HG03442 (cell line): ENCODE measurements around the gene RPTOR.
"Not testable (repeated sequence)": the region's sequence is repeated elsewhere in the genome, so short reads cannot be mapped to it uniquely, and the experiment has no call there.

Experiments used
- ATAC-seq: cut with Tn5 transposase; IDR thresholded peaks from one replicate; pipeline ENCODE4 v1.9.1; 2021; ENCODE audit warnings: mild to moderate bottlenecking, moderate library complexity; ENCODE audit not compliant: unreplicated experiment

Gene RPTOR

DNA sequence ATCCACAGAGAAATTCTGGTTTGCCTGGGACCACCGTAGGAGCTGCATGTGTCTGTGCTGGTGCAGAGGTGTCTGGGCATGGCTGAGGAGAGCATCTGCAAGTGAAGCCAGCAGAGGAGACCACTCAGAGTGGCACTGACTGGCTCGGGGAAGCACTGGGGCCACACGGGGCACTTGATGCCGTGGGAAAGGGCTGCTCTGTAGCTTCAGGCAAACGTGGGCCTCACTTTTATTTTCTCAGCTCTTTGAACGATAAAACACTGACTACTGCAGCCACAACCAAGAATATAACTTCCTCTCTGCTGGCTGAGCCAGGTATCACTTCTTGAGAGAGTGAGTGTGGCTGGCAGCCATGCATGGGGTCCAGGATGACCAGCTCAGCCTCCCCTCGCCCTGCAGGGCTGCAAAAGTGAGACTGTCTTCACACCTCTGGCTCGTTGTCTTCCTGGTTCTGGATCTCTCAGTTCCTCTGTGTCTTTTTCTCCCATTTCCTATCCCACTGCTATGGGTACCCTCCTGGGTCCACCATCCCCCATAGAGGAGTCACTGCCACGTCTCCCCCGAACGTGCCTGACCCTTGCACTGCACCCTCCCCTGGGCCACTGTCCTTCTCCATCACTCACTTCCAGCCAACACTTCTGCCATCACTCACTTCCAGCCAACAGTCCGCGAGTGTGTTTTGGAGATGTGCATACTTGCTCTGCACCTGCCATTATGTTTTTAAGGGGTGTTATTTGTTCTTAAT lies 245.6 kb downstream of the RPTOR start:
- ATAC-seq: no peak

DNA sequence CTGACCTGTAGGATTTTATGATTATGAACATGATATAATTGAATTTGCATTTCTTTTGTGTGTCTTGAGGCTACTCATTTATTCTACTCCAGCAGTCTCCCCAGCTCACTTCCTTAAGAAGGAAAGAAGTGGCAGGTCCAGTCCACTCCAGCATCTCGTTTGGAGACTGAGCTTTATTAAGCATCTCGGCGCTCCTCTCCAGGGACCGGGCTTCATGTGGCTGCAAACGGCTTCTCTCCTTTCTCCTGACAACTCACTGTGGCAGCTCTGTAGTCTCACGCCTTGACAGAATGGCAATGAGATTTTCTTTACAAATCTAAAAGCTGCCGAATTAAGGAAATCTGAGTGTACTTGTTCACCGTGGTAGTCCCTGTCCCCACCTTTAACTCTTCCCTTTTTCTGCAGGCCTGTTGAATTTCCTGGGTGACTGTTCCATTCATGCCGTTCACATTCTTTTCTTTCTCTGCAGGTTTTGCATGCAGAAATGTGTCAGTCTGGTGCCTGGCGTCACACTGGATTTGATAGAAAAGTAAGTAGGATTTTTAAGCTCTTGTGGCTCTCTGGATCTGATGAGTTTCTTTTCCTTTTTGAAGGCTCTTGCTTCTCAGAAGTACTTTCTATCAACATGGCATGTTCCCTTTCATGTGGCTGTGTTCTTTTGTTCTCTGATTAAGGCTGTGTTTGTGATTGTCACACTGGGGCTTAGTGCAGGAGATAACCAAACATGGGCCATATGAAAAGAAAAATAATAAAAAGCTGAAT lies 246.5 kb downstream of the RPTOR start:
- no peak for ATAC-seq

DNA sequence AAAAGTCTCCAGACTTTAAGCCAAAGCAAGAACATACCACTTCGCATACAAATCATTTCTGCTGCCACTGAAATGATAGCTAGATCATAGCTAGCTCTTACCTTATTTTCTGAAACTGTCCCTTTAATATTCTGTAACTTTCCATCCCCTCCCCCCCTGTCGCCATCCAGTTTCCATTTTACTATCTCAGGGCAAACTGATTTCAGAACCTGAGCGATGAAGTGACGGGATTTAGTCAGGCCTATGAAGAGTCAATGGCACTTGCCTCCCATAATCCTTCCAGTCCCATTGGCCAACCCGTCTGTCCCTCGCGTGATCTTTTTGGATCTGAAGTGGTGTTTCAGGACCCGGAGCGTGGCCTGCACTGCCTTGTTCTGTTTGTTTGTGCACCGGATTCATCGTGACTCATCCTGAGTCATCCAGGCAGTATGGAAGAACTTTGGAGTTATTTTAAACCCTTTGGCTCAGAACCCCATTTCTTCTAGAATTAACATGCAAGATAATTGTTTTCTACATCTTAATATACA lies 247.2 kb downstream of the RPTOR start:
- no peak for ATAC-seq

DNA sequence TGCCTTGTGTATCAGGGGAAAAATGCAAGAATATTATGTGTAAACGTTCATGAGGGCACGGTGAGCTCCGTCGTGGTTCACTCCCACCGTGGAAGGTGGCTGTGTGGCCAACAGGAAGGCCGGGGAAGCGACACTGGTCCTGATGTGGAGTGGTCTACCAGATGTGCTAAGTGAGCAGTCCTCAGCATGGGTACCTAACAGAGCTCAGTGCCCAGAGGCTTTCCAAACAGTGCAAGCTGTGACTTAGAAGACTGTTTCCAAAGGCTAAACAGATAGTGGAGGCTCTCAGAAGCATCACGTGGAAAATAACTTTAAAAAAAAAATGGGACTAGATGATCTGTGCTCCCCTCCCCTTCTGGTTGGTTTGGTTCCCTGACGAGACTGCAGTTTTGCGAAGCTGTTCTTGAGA lies 247.7 kb downstream of the RPTOR start:
- no peak for ATAC-seq

DNA sequence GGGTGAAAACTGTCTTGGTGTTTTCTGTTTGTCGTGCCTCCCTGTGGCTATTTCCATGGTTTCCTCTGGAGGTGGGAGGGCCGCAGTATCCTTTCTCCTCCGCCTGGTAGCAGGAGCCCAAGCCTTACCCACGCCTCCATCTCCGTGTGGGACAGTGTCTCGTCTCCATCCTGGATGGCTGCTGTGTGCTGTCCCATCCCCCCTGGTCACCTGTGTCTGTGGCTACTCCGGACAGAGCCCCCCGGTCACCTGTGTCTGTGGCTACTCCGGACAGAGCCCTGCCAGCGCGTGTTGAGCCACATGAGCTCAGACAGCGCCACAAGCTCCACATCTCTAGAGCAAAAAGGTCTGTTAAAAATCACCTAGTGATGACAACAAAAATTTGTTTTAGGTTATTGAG lies 248.8 kb downstream of the RPTOR start:
- no peak for ATAC-seq

DNA sequence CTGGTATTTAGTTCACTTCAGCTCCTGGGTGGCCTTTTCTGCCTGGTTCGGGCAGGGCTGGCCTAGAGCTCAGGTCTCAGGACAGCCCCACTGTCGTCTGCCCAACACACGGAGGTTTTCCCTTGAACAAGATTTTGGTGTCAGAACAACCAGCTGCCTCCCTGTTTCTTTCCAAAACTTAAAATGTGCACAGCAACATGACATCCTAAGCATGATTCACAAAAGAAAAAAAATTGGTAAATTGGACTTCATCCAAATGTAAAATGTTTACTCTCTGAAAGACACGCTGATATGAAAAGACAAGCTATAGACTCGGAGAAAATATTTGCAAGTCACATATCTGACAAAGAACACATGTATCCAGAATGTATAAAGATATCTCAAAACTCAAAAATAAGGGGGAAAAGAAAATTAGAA lies 249.2 kb downstream of the RPTOR start:
- no peak for ATAC-seq

DNA sequence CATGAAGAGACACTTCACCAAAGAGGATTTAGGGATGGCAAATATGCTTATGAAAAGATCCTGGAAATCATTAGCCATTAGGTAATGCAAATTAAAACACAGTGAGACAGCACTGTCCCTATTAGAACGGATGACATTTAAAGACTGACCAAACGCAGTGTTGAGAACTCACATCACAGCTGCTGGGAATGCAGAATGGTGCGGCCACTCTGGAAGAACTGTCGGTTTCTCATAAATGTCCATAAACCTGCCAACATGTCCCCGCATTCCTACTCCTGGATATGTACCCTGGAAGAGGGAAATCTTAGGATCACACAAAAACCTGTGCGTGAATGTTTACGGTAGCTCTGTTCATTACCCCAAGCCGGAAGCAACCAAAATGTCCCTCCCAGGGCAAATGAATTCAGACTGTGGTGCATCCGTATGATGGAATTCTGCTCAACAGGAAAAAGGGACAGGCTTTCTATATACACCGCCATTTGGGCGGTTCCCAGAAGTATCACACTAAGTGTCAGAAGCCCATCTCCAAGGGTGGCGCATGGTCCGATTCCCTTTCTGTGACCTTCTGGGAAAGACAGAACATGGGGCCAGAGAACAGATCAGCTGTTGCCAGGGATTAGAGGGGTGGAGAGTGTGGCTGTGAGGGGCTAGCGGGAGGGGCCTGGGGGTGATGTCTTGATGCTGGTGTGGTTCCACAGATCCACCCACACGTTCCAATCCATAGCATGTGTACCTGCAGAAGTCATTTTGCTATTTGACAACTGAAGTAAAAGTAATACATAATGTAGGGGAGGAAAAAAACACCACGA lies 249.8 kb downstream of the RPTOR start:
- ATAC-seq: no peak

DNA sequence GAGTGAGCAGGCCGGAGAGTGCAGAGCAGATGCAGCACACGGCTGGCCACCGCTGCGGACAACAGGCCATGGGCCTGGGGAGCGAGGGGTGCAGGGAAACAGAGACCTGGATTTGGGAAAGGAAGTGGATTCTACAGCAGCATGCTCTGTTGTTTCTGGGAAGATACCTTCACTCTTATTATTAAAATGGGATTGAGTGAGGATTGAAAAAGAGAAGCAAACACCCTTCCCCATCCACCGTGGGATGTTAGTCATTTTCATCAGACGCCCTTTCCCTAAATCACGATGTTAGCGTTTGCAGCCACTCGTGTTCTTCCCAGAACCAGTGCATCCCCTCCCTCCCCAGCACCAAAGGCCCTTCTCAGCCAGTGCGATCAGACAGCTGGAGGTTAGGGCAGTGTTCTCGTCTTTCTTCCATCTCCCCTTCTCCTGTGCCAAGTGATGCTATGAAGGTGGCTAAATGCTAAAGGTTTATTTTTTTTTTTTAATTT lies 250.5 kb downstream of the RPTOR start:
- no peak for ATAC-seq

DNA sequence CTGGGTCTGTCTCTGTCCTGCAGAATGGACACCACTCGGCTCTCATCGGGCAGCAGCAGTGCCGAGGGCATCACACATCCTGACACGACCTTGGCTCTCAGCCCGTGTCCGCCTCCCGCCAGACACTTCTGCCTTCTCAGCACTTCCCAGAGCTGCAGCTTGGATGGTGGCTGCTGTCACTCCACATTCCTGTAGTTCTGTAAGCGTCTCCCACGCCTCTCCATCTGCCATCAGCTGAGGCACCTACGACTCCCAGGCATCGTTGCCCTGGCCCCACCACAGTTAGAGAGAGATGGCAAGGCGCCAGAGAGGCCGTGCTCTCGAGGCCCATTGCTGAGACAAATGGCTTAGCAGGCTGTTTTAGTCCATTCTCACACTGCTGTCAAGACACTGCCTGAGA lies 251.1 kb downstream of the RPTOR start:
- no peak for ATAC-seq

DNA sequence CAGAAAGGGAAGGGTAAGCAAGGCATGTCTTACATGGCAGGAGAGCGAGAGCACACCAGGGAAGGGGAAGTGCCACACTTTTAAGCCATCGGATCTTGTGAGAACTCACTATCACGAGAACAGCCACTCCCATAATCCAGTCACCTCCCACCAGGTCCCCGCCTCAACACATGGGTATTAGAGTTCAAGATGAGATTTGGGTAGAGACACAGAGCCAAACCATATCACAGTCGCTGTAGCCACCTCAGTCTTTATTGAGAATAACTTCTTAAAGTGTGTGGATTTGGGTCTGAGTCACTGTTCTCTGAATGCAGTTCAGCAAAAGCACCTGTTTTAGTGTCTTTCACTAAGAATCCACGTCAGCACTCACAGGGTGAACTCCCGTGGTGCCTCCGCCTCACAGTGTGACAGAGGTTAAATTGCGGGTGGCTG lies 251.8 kb downstream of the RPTOR start:
- ATAC-seq: no peak

DNA sequence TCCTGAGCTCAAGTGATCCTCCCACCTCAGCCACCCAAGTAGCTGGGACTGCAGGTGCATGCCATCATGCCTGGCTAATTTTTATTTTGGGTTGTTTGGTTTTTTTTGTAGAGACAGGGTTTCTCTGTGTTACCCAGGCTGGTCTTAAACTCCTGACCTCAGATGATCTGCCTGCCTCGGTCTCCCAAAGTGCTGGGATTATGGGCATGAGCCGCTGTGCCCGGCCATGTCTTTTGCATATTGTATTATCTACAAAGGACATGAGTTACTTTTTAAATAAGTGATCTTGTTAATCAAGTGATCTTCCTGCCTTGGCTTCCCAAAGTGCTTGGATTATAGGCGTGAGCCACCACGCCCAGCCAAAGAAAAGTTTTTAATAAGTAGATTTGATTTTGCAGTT lies 252.6 kb downstream of the RPTOR start:
- not testable (repeated sequence) for ATAC-seq

DNA sequence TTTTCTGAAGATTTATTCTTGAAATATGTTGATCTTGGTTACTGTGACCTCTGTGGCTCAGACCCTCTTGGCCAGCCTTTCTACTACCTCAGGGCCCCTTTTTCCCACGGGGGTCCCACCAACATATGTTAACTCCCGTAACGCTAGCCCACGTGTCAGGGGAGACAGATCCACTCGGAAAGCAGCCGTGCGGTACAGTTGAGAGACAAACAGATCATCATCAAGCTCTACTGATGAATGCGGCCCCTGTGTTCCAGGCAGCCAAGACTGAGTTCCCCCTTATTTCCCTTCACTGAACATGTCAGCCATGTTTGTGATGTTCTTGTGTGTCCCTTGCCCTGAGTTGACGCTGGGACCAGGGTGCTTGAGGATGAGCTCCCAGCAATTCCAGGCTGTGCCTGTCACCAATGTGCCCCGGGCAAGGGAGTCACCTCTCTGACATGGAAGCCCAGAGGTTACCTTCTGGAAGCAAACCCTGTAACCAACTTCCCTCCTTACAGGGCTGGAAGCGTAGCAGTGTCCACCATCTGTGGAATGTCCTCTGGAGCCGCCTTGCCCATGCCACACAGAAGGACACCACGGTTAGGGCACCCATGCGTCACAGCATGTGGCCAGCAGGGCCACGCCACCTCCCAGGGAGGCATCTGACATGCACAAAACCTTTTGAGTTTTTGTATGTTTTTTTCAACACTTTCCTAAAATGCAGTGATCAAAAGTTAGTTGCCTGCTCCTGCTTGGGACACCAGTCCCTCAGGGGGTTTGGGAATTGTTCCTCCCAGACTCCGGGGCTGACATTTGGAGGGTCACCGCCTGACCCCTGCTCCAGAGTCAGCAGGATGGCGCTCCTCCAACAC lies 253.3 kb downstream of the RPTOR start:
- ATAC-seq: no peak

DNA sequence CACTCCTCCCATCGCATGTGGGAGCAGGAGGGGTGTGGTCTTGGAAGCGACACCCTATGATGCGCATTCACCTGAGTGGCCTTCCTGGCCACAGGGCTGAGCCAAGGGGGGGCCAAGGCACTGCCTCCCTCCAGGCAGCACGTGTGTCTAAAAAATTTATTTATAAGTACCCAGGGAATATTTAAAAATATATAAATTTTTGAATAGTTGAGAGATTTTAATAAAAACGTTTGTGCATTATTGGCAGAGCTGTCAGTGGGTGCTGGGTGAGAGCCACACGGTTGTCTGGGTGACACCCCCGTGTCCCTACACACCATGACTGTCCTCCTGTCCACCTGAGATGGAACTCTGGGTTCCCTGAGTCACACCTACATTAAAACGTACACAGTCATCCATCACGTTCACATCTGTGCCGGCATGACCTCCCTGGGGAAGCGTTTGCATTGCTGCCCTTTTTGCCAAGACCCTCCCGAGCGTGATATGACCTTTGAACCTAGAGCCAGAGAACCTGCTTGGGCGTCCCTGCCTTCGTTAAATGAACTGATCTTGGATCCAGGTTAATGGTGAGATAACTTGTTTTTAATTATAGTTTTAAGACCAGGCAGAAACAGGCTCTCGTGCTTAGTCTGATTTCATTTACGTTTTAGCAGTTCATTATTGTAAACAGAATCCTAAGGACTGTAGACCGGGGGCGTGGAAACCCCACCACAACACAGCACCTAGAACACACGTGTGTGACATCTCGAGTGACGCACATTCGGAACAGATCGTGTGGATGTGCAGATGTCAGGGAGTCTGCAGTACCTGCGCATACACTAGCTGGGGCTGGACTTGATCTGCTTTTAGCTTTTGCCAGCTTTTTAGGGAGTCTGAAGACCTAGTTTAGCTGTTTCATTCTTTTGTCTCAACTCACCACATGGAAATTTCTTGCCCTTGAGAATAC lies 254.2 kb downstream of the RPTOR start:
- ATAC-seq: no peak

DNA sequence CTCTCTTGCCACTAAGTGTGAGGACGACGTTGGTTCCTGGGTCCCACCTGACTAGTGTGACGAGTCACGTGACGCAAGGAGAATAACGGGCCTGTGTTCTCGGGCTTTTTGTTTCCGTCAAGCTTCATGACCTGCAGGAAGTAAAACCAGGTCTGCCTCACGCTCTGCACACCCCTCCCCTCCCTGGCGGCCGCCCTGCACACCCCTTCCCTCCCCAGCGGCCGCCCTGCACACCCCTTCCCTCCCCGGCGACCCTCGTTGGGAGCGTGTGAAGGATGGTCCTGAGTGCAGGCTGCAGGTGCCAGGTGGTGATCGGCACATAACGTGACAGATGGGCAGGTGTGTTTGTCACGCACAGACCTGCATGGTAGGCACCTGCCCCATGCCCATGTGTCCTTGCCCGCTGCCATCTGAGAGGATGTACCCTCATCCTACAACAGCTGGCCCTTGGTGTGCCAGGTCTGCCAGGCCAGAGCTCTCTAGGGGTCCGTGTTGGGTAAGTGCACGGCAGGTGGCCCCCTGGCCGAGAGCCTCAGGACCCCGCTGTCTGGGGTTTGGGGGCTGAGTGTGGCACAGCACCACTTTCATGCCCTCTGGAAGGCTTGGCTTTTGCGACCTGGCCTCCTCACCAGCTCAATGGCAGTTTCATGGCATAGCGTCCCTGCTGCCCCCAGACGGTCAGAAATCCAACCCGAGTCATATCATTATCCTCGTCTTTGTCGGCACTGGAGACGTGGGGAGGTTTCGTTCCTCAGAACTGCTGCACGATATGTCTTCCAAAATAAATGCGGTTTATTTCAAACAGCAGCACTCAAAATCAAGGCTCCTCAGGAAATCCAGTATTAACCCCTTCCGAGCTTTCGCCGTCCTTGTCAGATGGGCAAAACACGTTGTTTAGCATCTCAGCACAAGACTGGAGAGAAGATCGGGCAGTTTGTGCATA lies 255.2 kb downstream of the RPTOR start:
- no peak for ATAC-seq

DNA sequence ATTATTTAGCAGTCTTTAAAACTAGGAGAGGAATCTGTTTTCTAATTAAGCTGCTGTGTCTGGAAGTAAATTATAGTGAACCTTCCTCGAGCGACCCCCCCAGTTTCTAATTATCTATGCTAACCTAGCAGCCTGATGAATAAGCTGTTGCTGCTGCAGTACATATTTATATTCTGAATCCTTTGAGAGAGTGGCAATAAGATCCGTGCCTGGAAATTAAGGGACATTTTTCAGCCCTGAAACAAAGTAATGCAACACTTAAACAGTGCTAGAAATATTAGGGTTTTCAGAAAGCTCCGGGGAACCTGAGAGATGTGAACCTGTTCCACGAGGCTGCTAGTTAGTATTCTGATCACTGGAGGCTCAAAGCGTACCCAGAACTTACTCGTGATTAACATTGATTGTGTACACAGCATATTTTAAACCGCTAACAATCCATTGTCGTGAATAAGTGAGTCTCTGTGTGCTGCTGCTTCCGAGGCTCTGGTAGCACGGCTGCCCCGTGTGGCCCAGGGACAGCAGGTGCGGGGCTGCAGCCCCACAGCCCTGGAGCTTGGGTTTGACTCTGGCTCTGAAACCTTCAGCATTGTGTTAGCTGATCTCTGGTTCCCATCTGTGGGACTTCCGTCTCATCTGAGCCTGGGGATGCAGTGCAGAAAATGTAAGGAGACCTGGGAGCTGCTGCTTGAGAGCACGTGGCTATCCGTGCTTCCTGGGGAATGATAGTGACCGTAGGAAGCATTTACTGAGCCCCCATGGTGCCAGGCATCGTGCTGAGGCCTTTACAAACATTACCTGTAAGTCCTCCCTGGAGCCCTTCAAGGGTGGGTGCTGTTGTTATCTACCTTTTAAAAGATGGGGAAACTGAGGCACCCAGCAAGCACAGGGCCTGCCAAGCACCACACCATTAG lies 256.1 kb downstream of the RPTOR start:
- ATAC-seq: no peak

DNA sequence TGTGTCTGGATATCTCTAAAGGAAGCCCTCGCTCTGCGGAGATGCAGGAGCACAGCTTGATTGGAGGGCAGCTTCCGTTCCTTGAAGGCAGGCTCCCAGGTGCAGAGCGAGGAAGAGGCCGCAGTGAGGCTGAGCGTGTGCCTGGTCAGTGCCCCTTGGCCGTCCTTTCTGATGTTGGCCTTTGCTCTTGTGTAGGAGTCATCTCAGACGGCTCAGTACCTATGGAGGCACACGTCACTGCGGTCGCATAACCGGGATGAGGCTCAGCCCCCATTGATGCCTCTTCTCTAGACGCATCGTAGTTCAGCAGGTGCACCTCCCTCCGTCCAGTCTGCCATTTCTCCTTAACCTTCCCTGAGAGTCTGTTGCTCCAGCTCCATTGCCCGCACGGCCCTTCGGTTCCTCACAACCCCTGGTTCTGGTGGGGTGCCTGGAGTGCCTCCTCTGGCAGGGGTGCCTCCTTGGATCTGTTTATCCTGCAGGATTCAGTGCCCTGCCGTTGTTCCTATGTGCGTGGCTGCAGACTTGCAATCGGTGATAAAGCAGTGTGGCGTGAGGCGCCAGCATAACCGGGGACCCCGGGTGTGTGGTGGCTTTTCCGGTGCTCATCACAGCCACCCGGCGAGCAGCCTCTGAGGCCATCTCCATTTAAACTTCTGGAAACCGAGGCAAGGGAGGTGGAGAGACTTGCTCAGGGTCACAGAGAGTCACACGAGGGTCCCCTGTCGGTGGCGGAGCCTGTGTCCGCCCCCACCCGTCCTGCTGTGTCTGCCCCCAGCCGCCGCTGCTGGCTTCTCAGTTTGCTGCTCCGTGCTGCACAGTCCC lies 258.2 kb downstream of the RPTOR start:
- ATAC-seq: no peak
